ENCODE measurements around the gene MUC5AC. TPM values are rescaled to one million over a fixed set of nuclear protein-coding genes. Genes with fewer than 3 reads are reported as not detected.

Gene MUC5AC
- polyA plus RNA-seq, 1 donor from 2014 or later = not detected

DNA sequence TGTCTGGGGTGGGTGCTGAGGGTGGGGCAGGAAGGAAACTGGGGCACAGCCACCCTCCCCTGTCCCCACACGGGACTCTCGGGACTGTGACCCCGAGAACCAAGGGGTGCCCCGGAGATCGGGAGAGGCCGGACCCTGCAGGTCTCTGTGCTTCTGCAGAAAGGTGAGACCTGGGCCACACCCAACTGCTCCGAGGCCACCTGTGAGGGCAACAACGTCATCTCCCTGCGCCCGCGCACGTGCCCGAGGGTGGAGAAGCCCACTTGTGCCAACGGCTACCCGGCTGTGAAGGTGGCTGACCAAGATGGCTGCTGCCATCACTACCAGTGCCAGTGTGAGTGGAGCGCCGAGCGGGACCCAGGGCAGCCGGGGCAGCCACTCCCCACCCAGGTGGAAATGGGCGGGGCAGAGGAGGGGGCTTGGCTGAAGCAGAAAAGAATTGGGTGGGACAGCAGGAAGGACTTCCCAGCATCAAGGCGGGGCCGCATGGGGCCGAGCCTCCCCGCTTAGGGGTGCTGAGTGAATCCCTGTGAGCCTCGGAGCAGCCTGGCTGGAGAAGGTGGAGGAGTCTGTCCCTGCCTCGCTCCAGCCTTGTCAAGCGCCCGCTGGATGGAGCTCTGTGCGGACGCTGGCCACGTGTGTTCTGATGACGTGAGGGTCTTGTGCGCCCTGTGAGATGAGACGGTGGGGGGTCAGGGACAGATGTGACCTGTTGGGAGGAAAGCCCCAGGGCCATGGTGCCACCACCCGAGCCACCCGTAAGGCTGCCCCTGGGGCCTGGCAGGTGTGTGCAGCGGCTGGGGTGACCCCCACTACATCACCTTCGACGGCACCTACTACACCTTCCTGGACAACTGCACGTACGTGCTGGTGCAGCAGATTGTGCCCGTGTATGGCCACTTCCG is 35.8 kb downstream of the MUC5AC start:
- TF ChIP-seq SMC3 (conservative IDR thresholded peaks at IDR 0.05; ENCODE audit: poor library complexity) = no peak
- no peak for TF ChIP-seq POLR2AphosphoS5 (IDR thresholded peaks at IDR 0.05)
- no peak for TF ChIP-seq EZH2 (IDR thresholded peaks at IDR 0.05; ENCODE audit: borderline replicate concordance, insufficient read depth, low read length, poor library complexity, severe bottlenecking)
- TF ChIP-seq, protein P1, sequence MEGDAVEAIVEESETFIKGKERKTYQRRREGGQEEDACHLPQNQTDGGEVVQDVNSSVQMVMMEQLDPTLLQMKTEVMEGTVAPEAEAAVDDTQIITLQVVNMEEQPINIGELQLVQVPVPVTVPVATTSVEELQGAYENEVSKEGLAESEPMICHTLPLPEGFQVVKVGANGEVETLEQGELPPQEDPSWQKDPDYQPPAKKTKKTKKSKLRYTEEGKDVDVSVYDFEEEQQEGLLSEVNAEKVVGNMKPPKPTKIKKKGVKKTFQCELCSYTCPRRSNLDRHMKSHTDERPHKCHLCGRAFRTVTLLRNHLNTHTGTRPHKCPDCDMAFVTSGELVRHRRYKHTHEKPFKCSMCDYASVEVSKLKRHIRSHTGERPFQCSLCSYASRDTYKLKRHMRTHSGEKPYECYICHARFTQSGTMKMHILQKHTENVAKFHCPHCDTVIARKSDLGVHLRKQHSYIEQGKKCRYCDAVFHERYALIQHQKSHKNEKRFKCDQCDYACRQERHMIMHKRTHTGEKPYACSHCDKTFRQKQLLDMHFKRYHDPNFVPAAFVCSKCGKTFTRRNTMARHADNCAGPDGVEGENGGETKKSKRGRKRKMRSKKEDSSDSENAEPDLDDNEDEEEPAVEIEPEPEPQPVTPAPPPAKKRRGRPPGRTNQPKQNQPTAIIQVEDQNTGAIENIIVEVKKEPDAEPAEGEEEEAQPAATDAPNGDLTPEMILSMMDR (IDR thresholded peaks at IDR 0.05; ENCODE audit: poor library complexity, severe bottlenecking) = no peak
- TF ChIP-seq RAD21 (conservative IDR thresholded peaks at IDR 0.05) = no peak
- TF ChIP-seq, protein P2, sequence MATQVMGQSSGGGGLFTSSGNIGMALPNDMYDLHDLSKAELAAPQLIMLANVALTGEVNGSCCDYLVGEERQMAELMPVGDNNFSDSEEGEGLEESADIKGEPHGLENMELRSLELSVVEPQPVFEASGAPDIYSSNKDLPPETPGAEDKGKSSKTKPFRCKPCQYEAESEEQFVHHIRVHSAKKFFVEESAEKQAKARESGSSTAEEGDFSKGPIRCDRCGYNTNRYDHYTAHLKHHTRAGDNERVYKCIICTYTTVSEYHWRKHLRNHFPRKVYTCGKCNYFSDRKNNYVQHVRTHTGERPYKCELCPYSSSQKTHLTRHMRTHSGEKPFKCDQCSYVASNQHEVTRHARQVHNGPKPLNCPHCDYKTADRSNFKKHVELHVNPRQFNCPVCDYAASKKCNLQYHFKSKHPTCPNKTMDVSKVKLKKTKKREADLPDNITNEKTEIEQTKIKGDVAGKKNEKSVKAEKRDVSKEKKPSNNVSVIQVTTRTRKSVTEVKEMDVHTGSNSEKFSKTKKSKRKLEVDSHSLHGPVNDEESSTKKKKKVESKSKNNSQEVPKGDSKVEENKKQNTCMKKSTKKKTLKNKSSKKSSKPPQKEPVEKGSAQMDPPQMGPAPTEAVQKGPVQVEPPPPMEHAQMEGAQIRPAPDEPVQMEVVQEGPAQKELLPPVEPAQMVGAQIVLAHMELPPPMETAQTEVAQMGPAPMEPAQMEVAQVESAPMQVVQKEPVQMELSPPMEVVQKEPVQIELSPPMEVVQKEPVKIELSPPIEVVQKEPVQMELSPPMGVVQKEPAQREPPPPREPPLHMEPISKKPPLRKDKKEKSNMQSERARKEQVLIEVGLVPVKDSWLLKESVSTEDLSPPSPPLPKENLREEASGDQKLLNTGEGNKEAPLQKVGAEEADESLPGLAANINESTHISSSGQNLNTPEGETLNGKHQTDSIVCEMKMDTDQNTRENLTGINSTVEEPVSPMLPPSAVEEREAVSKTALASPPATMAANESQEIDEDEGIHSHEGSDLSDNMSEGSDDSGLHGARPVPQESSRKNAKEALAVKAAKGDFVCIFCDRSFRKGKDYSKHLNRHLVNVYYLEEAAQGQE (IDR thresholded peaks at IDR 0.05; ENCODE audit: borderline replicate concordance) = no peak
- TF ChIP-seq MXI1 (conservative IDR thresholded peaks at IDR 0.05; ENCODE audit: poor library complexity, severe bottlenecking) = no peak
- no peak for TF ChIP-seq TAF1 (IDR thresholded peaks at IDR 0.05; ENCODE audit: low read depth)
- no peak for TF ChIP-seq EP300 (conservative IDR thresholded peaks at IDR 0.05; ENCODE audit: poor library complexity, severe bottlenecking)
- no peak overlapping the region for H3K4me3 ChIP-seq (ENCODE audit: low read length)
- H3K9me3 ChIP-seq (ENCODE audit: low read length) = no peaks in the 10 kb centered on the region
- no peaks in the 10 kb centered on the region for H3K79me2 ChIP-seq (replicated peaks; ENCODE audit: insufficient read depth, low read length)
- H4K20me1 ChIP-seq (ENCODE audit: insufficient read depth) = no peaks in the 10 kb centered on the region
- no peaks in the 10 kb centered on the region for H3K9me2 ChIP-seq (ENCODE audit: insufficient read depth, low read length)
- H3K27me3 ChIP-seq (ENCODE audit: insufficient read depth, low read depth, low read length) = no peaks in the 10 kb centered on the region
- no peaks in the 10 kb centered on the region for H3K36me3 ChIP-seq (ENCODE audit: insufficient read depth, low read length)
- no peak overlapping the region for H3K4me2 ChIP-seq (ENCODE audit: low read length)
- H3K27ac ChIP-seq (ENCODE audit: low read length) = no peak overlapping the region
- no peak overlapping the region for H2AFZ ChIP-seq (ENCODE audit: low read depth, low read length)
- H3K9ac ChIP-seq (ENCODE audit: low read length) = no peak overlapping the region
- no peaks in the 10 kb centered on the region for H3F3A ChIP-seq (ENCODE audit: insufficient read depth, low read length, poor library complexity, severe bottlenecking)

DNA sequence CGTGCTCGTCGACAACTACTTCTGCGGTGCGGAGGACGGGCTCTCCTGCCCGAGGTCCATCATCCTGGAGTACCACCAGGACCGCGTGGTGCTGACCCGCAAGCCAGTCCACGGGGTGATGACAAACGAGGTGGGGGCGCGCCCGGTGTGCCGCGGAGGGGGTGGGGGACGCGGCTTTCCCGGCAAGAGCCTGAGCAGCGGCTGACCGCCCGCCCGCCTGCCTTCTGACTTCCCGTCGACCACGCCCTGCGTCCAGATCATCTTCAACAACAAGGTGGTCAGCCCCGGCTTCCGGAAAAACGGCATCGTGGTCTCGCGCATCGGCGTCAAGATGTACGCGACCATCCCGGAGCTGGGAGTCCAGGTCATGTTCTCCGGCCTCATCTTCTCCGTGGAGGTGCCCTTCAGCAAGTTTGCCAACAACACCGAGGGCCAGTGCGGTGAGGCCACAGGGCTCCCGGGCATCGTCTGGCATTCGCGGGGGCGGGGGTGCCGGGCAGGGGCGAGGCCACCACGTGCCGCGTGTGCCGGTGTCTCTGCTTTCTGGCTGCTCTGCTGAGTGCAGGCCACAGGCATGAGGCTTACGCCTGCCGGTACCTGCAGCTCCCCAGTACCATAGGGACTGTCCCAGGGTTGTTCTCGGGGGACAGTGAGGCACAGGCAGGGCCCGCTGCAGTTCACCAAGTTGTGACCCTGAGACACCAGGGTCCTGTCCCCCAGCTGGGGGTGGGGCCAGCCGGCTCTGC is 36.7 kb downstream of the MUC5AC start:
- H2AFZ ChIP-seq (ENCODE audit: low read depth, low read length) = no peak overlapping the region
- no peak overlapping the region for H3K27ac ChIP-seq (ENCODE audit: low read length)
- no peaks in the 10 kb centered on the region for H3K36me3 ChIP-seq (ENCODE audit: insufficient read depth, low read length)
- H3K9me3 ChIP-seq (ENCODE audit: low read length) = no peaks in the 10 kb centered on the region
- H3F3A ChIP-seq (ENCODE audit: insufficient read depth, low read length, poor library complexity, severe bottlenecking) = no peaks in the 10 kb centered on the region
- no peak overlapping the region for H3K4me3 ChIP-seq (ENCODE audit: low read length)
- H3K27me3 ChIP-seq (ENCODE audit: insufficient read depth, low read depth, low read length) = no peaks in the 10 kb centered on the region
- H3K79me2 ChIP-seq (replicated peaks; ENCODE audit: insufficient read depth, low read length) = no peaks in the 10 kb centered on the region
- H3K9me2 ChIP-seq (ENCODE audit: insufficient read depth, low read length) = no peaks in the 10 kb centered on the region
- H4K20me1 ChIP-seq (ENCODE audit: insufficient read depth) = no peaks in the 10 kb centered on the region
- TF ChIP-seq EP300 (conservative IDR thresholded peaks at IDR 0.05; ENCODE audit: poor library complexity, severe bottlenecking) = no peak
- TF ChIP-seq MXI1 (conservative IDR thresholded peaks at IDR 0.05; ENCODE audit: poor library complexity, severe bottlenecking) = no peak
- TF ChIP-seq, protein P1 (IDR thresholded peaks at IDR 0.05; ENCODE audit: poor library complexity, severe bottlenecking) = no peak
- TF ChIP-seq, protein P2 (IDR thresholded peaks at IDR 0.05; ENCODE audit: borderline replicate concordance) = no peak
- no peak for TF ChIP-seq SMC3 (conservative IDR thresholded peaks at IDR 0.05; ENCODE audit: poor library complexity)
- no peak for TF ChIP-seq EZH2 (IDR thresholded peaks at IDR 0.05; ENCODE audit: borderline replicate concordance, insufficient read depth, low read length, poor library complexity, severe bottlenecking)
- TF ChIP-seq POLR2AphosphoS5 (IDR thresholded peaks at IDR 0.05) = no peak
- TF ChIP-seq RAD21 (conservative IDR thresholded peaks at IDR 0.05) = no peak
- no peak for TF ChIP-seq TAF1 (IDR thresholded peaks at IDR 0.05; ENCODE audit: low read depth)
- H3K9ac ChIP-seq (ENCODE audit: low read length) = no peak overlapping the region
- no peak overlapping the region for H3K4me2 ChIP-seq (ENCODE audit: low read length)
